BLaER1 (cell line): ENCODE results near the gene KNDC1.
A peak's percentile ranks its signal among the peaks of the same experiment; 100 is the strongest.

ENCODE experiments used
- H3K27ac ChIP-seq: shearing (Covaris generic); formaldehyde crosslinking; 2 replicates; pipeline ENCODE4 v1.8.1; 2022
- H3K27me3 ChIP-seq: shearing (Covaris generic); formaldehyde crosslinking; 2 replicates; pipeline ENCODE4 v1.8.1; 2022
- H3K36me3 ChIP-seq: shearing (Covaris generic); formaldehyde crosslinking; 2 replicates; pipeline ENCODE4 v1.8.1; 2022
- H3K4me1 ChIP-seq: shearing (Covaris generic); formaldehyde crosslinking; 2 replicates; pipeline ENCODE4 v1.8.1; 2022
- H3K4me2 ChIP-seq: shearing (Covaris generic); formaldehyde crosslinking; 2 replicates; pipeline ENCODE4 v1.8.1; 2022
- H3K4me3 ChIP-seq: shearing (Covaris generic); formaldehyde crosslinking; 2 replicates; pipeline ENCODE4 v1.8.1; 2022
- H3K9ac ChIP-seq: shearing (Covaris generic); formaldehyde crosslinking; 2 replicates; pipeline ENCODE4 v1.8.1; 2022
- H3K9me3 ChIP-seq: shearing (Covaris generic); formaldehyde crosslinking; 2 replicates; pipeline ENCODE4 v1.8.1; 2022
- H4K20me1 ChIP-seq: shearing (Covaris generic); formaldehyde crosslinking; 2 replicates; pipeline ENCODE4 v1.8.1; 2022
- Cebpa-rat ChIP-seq: shearing (Covaris generic); IDR thresholded peaks from 2 replicates; pipeline ENCODE4 v1.8.1; 2022

KNDC1 gene

GRCh38 chr10:133267293-133267692 is 107.3 kb downstream of the KNDC1 start:
- TF ChIP-seq Cebpa-rat = no peak
- Histone ChIP-seq H3K36me3 (no peaks in the 10 kb centered on the region; the same call in 1 of the 2 replicates), H3K4me2 (no peak overlapping the region), H4K20me1 (no peaks in the 10 kb centered on the region; the same call in none of the 2 replicates), H3K9ac (no peak overlapping the region), H3K27ac (no peak overlapping the region), H3K4me3 (no peak overlapping the region), H3K9me3 (no peaks in the 10 kb centered on the region), H3K4me1 (peaks cover 41% of the 10 kb centered on the region), H3K27me3 (peaks cover 14% of the 10 kb centered on the region)

- peaks cover 9% of the 10 kb centered on the region for H3K27me3 ChIP-seq
- TF ChIP-seq Cebpa-rat = no peak
- H3K4me3 ChIP-seq = no peak overlapping the region
- no peak overlapping the region for H3K27ac ChIP-seq
- H3K9ac ChIP-seq = no peak overlapping the region
- peaks cover 35% of the 10 kb centered on the region for H3K4me1 ChIP-seq
- H3K9me3 ChIP-seq = no peaks in the 10 kb centered on the region
- H3K36me3 ChIP-seq = no peaks in the 10 kb centered on the region; the same call in 1 of the 2 replicates
- H4K20me1 ChIP-seq = no peaks in the 10 kb centered on the region; the same call in 1 of the 2 replicates
- no peak overlapping the region for H3K4me2 ChIP-seq
Measured at GRCh38 chr10:133267829-133268228, 107.8 kb downstream of the KNDC1 start.

DNA sequence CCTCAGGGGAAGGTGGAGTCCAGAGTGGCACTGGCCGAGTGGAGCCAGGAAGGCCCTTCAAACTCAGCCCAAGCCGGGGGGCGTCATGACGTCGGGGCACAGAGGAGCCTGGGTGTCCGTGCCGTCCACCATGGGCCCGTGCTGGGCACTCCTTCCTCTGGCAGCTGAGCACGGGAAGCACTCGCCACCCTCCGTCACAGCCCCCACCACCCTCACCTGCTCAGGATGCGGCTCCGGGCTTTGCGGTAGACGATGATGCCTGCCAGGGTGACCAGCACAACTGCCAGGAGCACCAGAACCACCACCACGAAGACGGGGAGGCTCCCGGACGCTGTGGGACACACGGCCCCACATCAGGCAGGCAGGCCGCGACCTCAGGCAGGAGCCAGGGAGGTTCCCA is 108.5 kb downstream of the KNDC1 start:
- H3K27ac ChIP-seq = no peak overlapping the region
- H3K4me1 ChIP-seq = peaks cover 28% of the 10 kb centered on the region
- no peak overlapping the region for H3K9ac ChIP-seq
- TF ChIP-seq Cebpa-rat = no peak
- no peaks in the 10 kb centered on the region; the same call in 1 of the 2 replicates for H4K20me1 ChIP-seq
- H3K27me3 ChIP-seq = peaks cover 2% of the 10 kb centered on the region
- H3K4me2 ChIP-seq = no peak overlapping the region
- H3K9me3 ChIP-seq = no peaks in the 10 kb centered on the region
- no peak overlapping the region for H3K4me3 ChIP-seq
- no peaks in the 10 kb centered on the region; the same call in 1 of the 2 replicates for H3K36me3 ChIP-seq

- H3K9ac ChIP-seq = no peak overlapping the region
- no peak for TF ChIP-seq Cebpa-rat
Measured at GRCh38 chr10:133269367-133269766, 109.3 kb downstream of the KNDC1 start.

DNA sequence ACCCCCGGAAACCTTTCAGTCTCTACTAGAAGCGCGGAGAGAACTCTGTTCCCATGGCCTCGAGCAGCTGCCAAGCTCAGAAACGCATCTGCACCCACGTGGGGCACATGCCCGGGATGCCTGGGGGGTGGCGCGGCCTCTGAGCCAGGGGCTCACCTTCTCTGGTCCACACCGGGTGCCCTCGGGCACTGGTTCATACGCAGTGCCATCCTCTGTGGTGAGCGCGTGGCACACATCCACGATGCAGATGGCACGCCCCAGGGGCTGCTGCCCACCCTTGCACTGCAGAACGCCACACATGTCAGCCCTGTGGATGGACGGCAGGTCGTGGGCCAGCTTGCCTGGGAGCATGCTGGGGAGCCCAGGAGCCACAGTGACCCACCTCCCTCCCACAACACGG is 110.2 kb downstream of the KNDC1 start:
- Histone ChIP-seq H3K9me3 (no peaks in the 10 kb centered on the region), H3K9ac (no peak overlapping the region), H3K27ac (no peak overlapping the region), H3K4me2 (peak overlapping the region; percentile 39), H3K4me3 (no peak overlapping the region), H3K36me3 (no peaks in the 10 kb centered on the region; the same call in 1 of the 2 replicates), H3K4me1 (peaks cover 25% of the 10 kb centered on the region), H3K27me3 (peaks cover 8% of the 10 kb centered on the region), H4K20me1 (peaks cover 8% of the 10 kb centered on the region)
- no peak for TF ChIP-seq Cebpa-rat

More at GRCh38 chr10:133269367-133269766, 109.3 kb downstream of the KNDC1 start:
- no peak overlapping the region for H3K4me3 ChIP-seq
- no peaks in the 10 kb centered on the region for H3K9me3 ChIP-seq
- no peaks in the 10 kb centered on the region; the same call in 1 of the 2 replicates for H4K20me1 ChIP-seq
- peak overlapping the region; percentile 39 for H3K4me2 ChIP-seq
- H3K36me3 ChIP-seq = no peaks in the 10 kb centered on the region; the same call in 1 of the 2 replicates
- no peaks in the 10 kb centered on the region for H3K27me3 ChIP-seq
- 0 out of 2 replicates have a peak overlapping the region, but pooled peaks have one; percentile 2 for H3K27ac ChIP-seq
- H3K4me1 ChIP-seq = peaks cover 20% of the 10 kb centered on the region

DNA sequence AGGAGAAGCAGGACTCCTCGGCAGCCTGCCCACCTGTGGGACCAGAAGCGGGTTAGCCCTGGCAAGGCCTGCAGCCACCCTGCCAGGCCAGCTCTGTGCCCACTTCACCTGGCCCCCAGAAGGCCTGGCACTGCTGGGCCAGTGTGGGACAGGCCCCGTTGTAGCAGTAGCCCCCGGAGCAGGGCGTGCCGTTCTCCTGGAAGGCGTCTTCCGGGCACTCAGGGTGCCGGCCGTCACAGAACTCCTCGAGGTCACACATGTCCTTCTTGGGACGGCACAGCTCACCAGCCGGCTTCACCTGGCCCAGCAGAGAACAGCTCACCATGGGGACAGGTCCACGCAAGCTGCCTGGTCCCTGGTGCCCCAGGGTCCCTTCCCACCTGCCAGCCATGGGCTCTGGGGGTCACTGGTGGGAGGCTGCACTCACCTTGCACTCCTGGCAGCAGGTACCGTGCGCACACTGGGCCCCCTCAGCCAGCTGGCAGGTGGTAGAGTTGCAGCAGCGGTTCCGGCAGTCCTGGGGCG is 110.8 kb downstream of the KNDC1 start:
- no peak overlapping the region for H3K4me3 ChIP-seq
- H3K27ac ChIP-seq = no peak overlapping the region
- H3K36me3 ChIP-seq = no peaks in the 10 kb centered on the region; the same call in 1 of the 2 replicates
- H3K4me1 ChIP-seq = peaks cover 31% of the 10 kb centered on the region
- peaks cover 14% of the 10 kb centered on the region for H3K27me3 ChIP-seq
- no peaks in the 10 kb centered on the region for H3K9me3 ChIP-seq
- H3K4me2 ChIP-seq = no peak overlapping the region
- H4K20me1 ChIP-seq = peaks cover 15% of the 10 kb centered on the region
- TF ChIP-seq Cebpa-rat = no peak
- H3K9ac ChIP-seq = no peak overlapping the region

DNA sequence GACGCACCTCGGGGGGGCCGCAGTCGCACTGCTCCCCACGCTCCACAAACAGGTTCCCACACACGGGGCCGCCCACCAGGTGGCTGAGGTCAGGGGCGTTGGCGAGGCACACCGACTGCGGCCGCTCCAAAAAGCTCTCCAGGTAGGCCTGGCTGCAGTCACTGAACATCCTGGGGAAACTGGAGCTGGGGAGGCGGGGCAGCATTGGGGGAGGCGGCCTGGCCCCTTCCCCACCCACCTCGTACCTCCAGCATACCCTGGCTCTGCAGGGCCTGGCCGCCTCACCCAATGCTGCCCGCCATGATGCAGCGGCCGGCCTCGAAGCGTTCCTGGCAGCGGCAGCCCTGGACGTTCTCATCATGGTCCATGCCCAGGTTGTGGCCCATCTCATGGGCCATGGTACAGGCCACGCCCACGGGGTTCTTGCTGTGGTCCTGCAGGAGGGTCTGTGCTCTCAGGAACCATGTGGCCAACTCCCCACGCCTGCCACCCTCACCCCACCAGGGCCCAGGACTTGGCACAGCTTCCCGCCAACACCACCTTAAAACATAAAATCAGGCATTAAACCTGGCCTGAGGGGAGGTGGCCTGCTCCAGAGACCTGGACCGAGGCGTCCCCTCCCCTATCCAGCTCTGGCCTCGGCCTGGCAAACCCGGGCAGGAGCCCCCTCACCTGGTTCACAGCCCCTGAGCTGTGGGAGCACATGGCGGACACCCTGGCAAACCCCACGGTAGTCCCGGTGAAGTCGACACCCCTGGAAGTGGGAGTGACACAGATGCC is 111.7 kb downstream of the KNDC1 start:
- no peaks in the 10 kb centered on the region; the same call in 1 of the 2 replicates for H3K36me3 ChIP-seq
- H3K4me1 ChIP-seq = peaks cover 40% of the 10 kb centered on the region
- H3K27ac ChIP-seq = no peak overlapping the region
- no peak overlapping the region for H3K9ac ChIP-seq
- TF ChIP-seq Cebpa-rat = no peak
- peaks cover 23% of the 10 kb centered on the region for H3K27me3 ChIP-seq
- H4K20me1 ChIP-seq = peaks cover 23% of the 10 kb centered on the region
- H3K4me2 ChIP-seq = no peak overlapping the region
- H3K4me3 ChIP-seq = no peak overlapping the region
- H3K9me3 ChIP-seq = no peaks in the 10 kb centered on the region

DNA sequence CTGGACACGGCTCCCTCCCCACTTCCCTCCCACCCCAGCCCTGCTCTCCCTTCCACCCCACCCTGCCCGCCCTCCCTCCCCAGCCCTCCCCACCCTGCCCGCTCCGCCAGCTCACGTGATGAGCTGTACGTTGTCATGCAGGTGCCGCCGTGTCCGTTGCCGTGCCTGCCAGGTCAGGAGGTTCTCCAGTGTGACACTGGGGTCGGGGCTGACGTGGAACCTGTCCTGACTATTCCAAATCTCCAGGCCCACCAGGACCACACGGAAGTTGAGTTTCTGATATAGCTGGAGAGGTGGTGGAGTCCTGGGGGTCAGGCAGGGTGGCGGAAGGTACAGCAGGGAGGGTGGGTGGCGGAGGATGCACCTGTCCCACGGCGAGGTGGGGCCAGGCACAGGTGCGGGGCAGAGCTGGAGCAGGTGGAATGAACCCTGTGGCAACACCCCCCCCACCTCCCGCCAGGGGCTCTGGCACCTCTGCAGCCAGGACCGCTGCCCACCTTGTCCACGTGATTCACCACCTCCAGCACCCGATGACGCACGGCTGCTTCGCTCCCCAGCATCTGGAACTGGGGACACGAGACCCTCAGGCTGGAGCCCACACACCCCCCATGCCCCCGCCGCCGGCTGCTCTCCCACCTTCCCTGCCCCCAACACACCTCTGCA is 112.4 kb downstream of the KNDC1 start:
- Histone ChIP-seq H3K4me2 (no peak overlapping the region), H3K4me3 (no peak overlapping the region), H4K20me1 (peaks cover 31% of the 10 kb centered on the region), H3K9ac (no peak overlapping the region), H3K36me3 (peaks cover under 1% of the 10 kb centered on the region; the same call in 1 of the 2 replicates), H3K27ac (no peak overlapping the region), H3K27me3 (peaks cover 30% of the 10 kb centered on the region), H3K9me3 (no peaks in the 10 kb centered on the region), H3K4me1 (peaks cover 47% of the 10 kb centered on the region)
- TF ChIP-seq Cebpa-rat = no peak

- Histone ChIP-seq H3K4me1 (peaks cover 53% of the 10 kb centered on the region), H3K9ac (no peak overlapping the region), H3K27ac (no peak overlapping the region), H3K4me2 (no peak overlapping the region), H3K27me3 (peaks cover 30% of the 10 kb centered on the region), H4K20me1 (peaks cover 36% of the 10 kb centered on the region), H3K4me3 (no peak overlapping the region), H3K36me3 (peaks cover 6% of the 10 kb centered on the region; the same call in 1 of the 2 replicates), H3K9me3 (no peaks in the 10 kb centered on the region)
- no peak for TF ChIP-seq Cebpa-rat
Measured at GRCh38 chr10:133272964-133273420, 113.0 kb downstream of the KNDC1 start.
